T-helper 1 cell treated with Interleukin-12 subunit alpha and Interleukin-12 subunit beta and Interleukin-4 antibody, amounts not matched to agents 30 ng/mL and 1 ng/mL, for 36 hours (primary cell): ENCODE data around the gene POLR3C. TPM values are rescaled to one million over a fixed set of nuclear protein-coding genes. Genes with fewer than 3 reads are reported as not detected.

Experiments
- total RNA-seq: library from RNA; stranded (reverse); gene quantifications from 2 replicates; pipeline ENCODE4 v1.2.3, GENCODE V29; 2022

POLR3C gene
- total RNA-seq, 1 donor from 2014 or later, result 32.8 TPM

Other genes with a start within 250 kb of the POLR3C start
- 35.8 and 38.9 TPM in 2 replicates for gene GPR89A, start 216.2 kb upstream of the POLR3C start, total RNA-seq
- 0.20 and 0.49 TPM in 2 replicates for gene PDZK1, start 116.8 kb upstream of the POLR3C start, total RNA-seq
- 0.17 TPM in 1 of 2 replicates, not detected in the other for gene CD160, start 104.7 kb upstream of the POLR3C start, total RNA-seq
- gene RNF115, start 105 bp upstream of the POLR3C start, total RNA-seq, result 18.1 and 19.9 TPM in 2 replicates
- gene NUDT17, start 21.4 kb downstream of the POLR3C start, total RNA-seq, result 2.9 and 3.6 TPM in 2 replicates
- 25.5 and 27.3 TPM in 2 replicates for gene PIAS3, start 34.9 kb downstream of the POLR3C start, total RNA-seq
- gene ANKRD35, start 61.7 kb downstream of the POLR3C start, total RNA-seq, result 0.83 and 0.88 TPM in 2 replicates
- gene ITGA10, start 85.8 kb downstream of the POLR3C start, total RNA-seq, result 1.6 and 1.7 TPM in 2 replicates
- gene PEX11B, start 94.5 kb downstream of the POLR3C start, total RNA-seq, result 30.9 and 37.5 TPM in 2 replicates
- gene RBM8A, start 103.3 kb downstream of the POLR3C start, total RNA-seq, result 196 and 197 TPM in 2 replicates
- 38.9 and 39.0 TPM in 2 replicates for gene LIX1L, start 133.8 kb downstream of the POLR3C start, total RNA-seq
- 1.2 and 2.3 TPM in 2 replicates for gene ANKRD34A, start 140.4 kb downstream of the POLR3C start, total RNA-seq
- 17.8 and 21.0 TPM in 2 replicates for gene POLR3GL, start 140.5 kb downstream of the POLR3C start, total RNA-seq
- gene TXNIP, start 172.4 kb downstream of the POLR3C start, total RNA-seq, result 456 and 471 TPM in 2 replicates
- not detected in 2 replicates for gene HJV, start 197.5 kb downstream of the POLR3C start, total RNA-seq